ENCODE measurements around the gene CTNNBIP1.
"Not testable (repeated sequence)": the region's sequence is repeated elsewhere in the genome, so short reads cannot be mapped to it uniquely, and the experiment has no call there.

Gene CTNNBIP1, protein sequence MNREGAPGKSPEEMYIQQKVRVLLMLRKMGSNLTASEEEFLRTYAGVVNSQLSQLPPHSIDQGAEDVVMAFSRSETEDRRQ

DNA sequence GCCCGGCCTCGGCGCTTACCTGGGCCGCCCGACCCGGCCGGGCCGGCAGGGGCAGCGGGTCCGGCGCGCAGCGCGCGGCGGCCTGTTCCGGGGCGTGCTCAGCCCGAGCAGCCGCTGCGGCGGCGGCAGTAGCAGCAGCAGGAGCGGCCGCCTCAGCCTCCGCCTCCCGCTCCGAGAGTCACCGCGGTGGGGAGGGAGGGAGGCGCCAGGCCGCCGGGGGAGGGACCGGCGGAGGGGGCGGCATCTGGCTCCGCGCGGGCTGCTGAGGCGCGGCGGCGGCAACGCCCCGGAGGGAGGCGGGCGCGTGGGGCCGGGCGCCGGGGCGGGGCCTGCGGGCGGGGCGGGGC is at the start of gene CTNNBIP1:
Gene CTNNBIP1 (minus strand): TSS at position 194 of the 347 bp plus-strand sequence. CDS start 38,205 bp downstream, outside the sequence.
- H3K4me3 ChIP-seq (ENCODE audit: low read depth, low read length) = peak within 1 kb of the TSS; percentile 77

DNA sequence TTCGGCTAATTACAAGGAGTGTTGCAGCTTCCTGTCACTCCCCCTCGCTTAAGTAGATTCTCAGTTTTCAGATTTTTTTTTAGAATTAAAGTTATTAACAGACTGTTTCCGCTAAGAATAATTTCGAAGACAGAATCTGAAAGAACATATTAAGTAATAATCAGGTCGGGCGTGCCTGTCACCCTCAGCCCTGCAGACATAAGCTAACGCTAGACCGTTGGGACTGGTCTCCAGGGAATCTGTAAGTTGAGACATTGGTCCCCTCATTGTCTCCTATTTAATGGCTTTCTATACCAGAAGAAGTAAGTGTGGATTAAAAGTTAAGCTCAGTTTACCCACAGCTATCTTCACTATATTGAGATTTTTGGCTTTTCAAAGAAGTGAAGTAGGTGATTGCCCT is 47.7 kb upstream of the CTNNBIP1 start:
- H3K4me3 ChIP-seq (ENCODE audit: low read depth, low read length) = no peak overlapping the region

DNA sequence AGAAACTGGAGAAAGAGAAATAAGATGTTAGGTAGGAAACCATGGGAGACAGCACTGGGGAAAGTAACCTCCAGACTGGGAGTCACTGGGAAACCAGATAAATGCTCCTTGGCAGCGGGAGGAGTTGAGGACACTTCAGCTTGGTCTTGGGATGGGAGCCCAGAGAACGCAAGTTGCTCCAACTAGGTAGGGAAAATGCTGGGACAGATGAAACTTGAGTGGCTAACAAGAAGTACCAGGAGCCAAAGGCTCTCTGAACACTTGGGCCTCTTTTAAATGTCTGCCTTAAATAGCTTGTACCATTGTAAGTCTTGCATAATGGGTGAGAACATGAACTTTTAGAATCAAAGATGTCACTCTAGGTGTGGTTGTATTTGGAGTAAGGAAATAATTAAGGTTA is 36.2 kb upstream of the CTNNBIP1 start:
- H3K4me3 ChIP-seq (ENCODE audit: low read depth, low read length) = no peak overlapping the region

DNA sequence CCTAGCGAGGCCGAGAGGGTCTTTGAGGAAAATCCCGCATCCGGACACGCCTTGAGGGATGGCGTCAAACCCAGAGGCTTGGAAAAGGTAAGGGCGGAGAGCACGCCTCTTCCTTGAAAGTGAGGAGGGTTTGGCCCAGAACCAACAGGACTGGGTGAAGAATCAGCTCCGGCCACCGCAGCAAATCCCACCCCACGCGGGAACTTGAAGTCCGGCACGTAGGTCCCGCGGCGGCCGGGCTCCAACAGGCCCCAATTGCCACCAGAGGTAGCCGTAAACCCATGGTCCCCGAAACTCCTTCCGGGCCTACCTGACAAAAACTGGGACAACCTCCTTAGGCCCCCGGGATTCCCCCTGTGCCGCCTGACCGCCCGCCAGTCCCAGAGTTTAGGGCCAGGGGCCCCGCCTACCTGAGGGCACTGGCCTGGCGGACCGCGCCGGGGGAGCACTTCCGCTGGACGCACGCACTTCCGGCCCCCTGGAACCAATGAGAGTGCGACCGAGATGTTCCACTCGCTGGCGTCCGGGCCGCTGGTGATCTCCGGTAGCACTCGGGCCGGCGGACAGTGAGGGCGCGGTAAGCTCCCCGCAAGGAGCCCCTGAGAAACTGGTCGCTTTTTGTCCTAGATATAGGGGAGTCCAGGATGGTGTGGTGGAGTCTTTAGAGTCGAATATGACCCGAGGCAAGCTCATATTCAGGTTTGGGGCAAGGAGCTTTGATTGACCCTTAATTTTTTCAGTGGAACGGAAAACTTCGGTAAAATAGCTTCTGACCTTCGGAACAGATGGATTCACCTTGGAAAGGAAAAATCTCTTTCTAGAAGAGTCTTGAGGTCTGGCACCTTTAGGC is 33.1 kb upstream of the CTNNBIP1 start, which contains the start of the genes LZIC and NMNAT1:
Gene LZIC (minus strand): TSS at position 453 of the 850 bp plus-strand sequence. CDS start 6,772 bp downstream, outside the sequence.
Gene NMNAT1 (plus strand): TSS at position 537 of the 850 bp plus-strand sequence. CDS start 28,599 bp downstream, outside the sequence.
- H3K4me3 ChIP-seq (ENCODE audit: low read depth, low read length) = peak within 1 kb of the TSS; percentile 91

DNA sequence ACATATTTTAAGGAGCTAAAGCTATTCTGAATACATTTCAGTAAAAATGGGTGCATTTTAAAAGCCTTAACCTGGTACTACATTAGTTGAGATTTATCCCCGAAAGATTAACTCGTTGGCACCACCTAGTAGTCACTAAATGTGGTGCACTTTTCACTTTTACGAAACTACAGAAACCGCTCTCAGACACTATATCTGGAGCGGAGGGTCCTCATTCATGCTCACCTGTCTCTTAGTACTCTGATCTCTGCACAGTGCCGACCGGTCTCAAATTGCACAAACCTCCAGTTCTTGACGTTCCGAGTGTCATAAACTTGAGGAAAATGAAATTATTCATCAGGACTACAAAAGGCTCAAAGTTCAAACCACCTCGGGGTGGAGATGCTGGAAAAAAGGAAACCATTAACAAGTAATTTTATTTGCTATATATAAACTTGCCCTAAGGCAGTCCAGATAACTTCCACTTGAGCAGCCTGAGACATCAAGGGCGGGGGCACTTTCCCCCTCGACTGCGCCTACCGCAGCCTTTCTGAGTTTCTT is 32.4 kb upstream of the CTNNBIP1 start:
- peak overlapping the region; percentile 91 for H3K4me3 ChIP-seq (ENCODE audit: low read depth, low read length)

DNA sequence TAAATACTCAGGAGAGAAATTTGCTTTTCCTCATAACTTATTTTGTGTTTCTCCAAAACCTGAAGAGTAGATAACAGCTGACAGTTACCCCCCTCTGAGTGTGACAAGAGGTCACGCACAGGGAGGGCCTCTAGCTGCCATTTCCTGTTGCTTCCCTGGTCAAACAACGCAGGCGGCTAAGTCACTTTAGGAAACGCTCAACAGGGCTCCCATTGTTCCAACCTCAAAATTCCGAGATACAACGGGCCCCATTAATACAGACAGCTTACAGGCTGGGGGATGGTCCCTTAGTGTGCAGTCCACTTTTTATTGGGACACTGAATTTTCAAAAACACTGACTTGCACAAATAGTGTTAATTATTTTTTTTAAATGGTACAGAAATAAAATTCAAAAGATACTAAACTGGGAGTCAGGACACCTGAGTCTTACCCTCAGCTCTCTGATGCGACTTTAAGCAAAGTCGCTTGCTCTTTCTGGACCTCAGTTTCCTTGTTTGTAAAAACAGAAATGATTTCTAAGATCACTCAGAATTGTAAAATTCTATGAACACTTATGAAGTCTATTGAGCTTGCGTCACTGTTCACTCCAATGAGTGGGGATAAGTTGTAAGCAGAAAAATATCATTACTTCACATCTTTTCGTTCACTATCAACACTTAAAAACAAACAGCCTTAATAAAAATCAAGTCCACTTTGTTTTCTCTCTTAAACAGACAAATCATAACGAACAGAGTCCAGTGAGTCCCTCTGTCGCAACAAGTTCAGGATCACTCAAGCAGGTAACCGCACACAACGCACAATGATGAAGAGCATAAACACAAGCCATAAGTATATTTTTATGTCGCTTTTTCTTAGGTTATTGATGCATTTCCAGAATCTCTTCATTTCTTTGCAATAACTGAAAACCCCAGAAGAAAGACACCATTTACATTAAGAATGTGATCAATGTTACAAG is 19.6 kb upstream of the CTNNBIP1 start:
- H3K4me3 ChIP-seq (ENCODE audit: low read depth, low read length) = no peak overlapping the region

DNA sequence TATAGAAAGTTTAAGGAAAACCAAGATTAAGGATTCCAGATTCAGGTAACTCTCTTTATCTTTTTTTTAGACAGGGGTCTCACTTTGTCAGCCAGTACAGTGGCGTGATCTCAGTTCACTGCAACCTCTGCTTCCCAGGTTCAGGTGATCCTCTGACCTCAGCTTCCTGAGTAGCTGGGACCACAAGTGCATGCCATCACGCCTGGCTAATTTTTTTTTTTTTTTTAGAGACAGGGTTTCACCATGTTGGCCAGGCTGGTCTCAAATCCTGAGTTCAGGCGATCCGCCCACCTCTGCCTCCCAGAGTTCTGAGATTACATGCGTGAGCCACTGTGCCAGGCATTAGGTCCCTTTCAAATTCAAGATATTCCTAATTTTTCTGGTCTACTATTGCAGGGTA is 17.2 kb upstream of the CTNNBIP1 start:
- no peak overlapping the region for H3K4me3 ChIP-seq (ENCODE audit: low read depth, low read length)

DNA sequence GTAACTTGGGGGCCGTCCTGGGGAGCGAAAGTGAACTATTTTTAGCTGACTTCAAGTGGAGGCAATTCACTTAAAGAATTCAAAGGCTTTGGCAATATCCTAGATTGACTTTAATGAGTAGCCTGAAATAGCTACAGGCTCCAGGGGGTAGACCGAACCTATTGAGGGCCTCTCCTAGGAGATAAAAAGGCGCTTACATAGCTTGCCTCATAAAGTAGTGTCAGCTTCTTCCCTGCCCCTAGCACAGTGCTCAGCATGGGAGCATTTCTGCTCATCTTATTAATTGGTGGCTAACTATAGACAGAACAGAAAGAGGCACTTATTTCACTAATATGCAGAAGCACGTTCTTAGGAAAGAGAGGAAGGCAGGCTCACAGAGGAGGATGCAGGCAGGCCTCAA is 12.3 kb upstream of the CTNNBIP1 start:
- H3K4me3 ChIP-seq (ENCODE audit: low read depth, low read length) = no peak overlapping the region

DNA sequence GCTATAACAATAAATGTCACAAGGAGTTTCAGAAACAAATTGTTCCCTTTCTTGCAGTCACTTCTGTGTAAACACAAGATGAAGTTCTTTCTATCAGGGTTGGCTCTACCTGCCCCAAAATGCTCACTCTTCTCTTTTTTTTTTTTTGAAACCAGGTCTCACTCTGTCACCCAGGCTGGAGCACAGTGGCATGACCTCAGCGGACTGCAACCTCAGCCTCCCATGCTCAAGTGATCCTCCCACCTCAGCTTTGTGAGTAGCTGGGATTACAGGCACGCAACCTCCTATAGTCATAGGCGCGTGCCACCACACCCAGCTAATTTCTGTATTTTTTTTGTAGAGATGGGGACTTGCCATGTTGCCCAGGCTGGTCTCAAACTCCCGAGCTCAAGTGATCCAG is 10.5 kb upstream of the CTNNBIP1 start:
- H3K4me3 ChIP-seq (ENCODE audit: low read depth, low read length) = no peak overlapping the region

DNA sequence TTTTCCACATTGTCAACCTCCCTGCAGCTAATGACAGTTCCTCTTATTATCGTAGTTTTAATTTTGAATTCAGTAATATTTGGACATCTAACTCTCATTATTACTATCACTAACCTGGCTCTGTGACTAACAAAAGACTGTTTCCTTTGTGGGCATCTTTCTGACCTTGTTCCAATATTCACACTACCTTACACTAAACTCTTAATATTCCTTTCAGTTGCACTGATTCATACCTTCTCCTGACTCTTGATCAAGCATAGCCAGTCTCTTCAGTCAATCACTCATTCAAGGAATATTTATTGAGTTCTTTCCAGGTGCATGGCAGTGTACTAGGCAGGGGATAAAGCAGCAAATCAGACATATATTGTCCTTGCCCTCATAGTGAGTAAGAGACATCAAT is 7.8 kb upstream of the CTNNBIP1 start:
- H3K4me3 ChIP-seq (ENCODE audit: low read depth, low read length) = no peak overlapping the region

DNA sequence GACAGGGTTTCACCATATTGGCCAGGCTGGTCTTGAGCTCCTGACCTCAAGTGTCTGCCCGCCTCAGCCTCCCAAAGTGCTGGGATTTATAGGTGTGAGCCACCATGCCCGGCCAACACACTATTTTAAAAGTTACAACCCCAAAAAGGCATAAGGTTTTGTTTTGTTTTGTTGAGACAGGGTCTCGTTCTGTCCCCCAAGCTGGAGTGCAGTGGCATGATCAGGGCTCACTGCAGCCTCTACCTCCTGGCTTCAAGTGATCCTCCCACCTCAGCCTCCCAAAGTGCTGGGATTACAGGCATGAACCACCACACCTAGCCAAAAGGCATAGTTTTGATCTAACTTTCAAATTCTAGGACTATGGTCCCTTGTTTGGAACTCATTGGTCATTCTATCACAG is 7.4 kb upstream of the CTNNBIP1 start:
- H3K4me3 ChIP-seq (ENCODE audit: low read depth, low read length) = not testable (repeated sequence)

DNA sequence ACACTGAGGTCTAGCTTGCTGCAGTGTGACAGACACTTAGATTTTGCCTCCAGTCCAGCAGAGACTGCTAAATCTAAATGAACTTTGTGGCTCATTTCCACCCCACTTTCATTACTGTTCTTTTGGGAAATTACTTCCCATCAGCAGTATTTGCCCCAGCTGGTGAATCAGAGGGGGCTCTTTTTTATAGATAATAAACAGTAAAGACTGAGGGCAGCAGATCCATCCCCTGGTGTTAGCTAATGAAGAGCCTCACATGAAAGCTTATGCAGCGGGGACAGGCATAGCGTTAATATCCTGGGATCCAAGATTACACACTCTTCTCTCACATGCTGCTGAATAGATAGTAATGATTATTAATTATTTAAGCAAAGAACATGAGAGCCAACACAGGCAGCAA is 6.4 kb upstream of the CTNNBIP1 start:
- no peak overlapping the region for H3K4me3 ChIP-seq (ENCODE audit: low read depth, low read length)

DNA sequence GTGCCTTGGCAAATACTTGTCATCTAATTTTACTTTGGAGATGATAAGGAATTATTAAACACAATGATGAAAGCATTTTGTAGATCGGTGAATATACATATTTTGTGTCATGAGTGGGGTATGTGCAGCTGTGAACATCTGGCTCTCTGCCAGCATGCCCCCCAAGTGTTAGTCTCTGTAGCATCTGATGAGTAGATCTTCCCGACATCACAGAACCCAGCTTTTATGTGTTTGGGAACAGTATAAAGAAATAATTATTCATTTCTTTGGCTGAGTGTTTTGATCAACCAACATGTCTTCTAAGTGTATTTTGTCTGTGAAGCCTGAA is 4.5 kb upstream of the CTNNBIP1 start:
- H3K4me3 ChIP-seq (ENCODE audit: low read depth, low read length) = no peak overlapping the region

DNA sequence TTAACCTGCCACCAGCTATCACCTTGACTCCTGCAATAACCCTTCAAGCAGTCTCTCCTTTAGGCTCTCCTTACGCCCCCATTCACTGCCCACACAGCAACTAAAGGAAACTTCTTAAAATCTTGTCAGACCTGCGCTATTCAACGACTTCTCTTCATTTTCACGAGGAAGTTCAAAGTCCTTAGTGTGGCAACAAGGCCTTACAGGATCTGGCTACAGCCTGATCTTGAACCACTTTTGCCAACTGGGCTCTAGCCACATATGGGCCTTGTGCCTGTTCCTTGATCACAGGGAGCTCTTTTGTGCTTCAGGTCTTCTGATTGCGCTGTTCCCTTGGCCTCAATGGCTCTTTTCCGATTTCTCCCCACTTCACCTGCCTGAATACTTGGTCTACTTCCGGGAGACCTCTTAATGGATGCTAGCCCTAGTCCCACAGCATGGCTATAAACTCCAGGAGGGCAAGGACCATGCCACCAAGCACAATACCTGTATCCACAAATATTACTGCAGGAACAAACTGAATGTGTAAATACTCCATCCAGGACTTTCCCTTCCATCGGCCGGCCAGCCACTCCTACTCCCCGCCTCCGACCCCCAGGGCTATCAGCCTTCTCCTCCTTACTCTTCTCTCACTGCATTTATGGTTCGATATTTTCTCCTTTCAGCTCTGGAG is 2.3 kb upstream of the CTNNBIP1 start:
- H3K4me3 ChIP-seq (ENCODE audit: low read depth, low read length) = no peak overlapping the region

DNA sequence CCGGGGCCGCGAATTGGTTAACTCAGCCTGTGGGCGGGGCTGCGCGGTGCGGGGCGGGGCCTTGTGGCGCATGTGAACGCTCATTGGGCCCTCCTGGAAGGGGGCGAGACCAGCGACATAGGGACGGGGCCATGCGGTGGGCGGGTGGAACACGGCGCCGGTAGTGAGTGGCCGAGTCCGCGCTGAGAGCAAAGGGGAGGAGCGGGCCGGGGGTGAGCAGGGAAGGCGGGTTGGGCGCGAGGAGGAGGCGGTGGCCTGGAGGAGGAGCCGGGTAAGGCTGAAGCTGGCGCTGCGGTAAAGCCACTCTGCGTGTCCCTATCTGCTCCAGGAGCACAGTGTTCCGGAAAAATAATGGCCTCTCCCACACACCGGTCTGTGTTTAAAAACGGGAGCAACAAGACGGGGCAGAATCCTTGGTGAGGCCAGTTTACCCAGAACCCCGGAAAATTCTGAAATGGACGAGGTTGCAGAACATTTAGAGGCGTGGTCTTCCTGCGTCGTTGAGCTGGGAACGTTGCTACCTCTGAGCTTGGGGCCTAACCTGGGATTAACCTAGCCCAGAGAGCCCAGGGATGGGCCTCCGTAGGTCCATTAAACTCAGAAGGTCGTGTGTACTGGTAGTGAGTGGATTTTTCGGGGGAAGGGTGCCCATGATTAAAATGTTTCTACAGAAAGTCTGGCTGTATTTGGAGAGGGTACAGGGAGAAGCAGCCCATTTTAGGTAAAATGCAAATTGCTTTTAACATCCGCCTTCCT is 532 bp upstream of the CTNNBIP1 start:
- H3K4me3 ChIP-seq (ENCODE audit: low read depth, low read length) = peak overlapping the region; percentile 76

DNA sequence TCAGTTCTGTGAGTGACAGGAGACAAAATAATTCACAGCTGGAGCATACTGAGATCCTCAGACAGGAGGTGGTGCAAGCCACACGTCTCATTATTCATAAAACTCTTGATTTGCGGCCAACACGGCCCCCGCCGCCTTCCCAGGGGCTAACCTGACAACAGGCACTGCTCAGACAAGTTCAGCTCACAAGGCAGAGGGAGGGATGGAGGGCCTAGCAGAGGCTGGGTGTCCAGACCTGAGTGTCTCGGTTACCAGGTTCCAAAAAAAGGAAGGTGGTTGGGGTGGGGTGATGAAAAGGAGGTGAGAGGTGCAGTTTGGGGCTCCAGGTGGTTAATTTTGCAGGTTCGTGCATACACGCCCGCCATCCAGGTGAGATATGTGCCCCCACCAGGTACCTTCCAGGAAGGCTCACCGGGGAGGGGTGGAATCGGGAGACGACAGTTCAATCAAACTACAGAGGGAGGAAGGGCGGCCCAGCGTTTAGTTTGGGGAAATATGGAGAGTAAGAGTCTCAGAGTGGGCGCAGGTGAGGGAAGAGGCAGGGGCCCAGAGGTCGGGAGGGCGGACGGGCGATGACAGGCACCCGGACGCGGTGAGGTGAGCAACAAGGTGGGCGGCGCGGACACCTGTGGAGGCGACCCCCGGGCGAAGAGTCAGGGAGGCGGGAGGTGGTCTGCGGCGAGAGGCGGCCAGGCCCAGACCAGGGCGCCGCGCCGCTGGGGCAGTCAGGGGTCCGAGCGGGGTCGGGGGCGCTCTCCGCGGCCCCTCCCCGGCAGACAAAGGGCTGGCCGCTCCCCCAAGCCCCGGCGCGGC is 629 bp downstream of the CTNNBIP1 start:
- peak overlapping the region; percentile 77 for H3K4me3 ChIP-seq (ENCODE audit: low read depth, low read length)

DNA sequence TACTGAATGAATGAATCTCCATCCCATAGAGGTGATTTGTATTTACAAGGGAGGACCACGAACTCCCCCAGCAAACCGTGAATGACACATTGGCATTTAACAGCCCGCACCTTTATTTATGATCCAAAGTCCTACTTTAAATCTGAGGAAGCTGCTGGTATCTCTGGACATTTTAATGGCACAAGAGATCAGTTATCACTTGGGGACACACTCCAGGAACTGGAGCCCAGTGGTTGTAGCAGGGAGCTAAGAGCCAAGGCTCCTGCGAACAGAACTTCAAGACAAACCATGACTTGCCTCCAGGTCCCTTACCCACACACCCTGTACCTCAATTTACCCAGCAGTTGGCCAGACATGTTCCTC is 1.2 kb downstream of the CTNNBIP1 start:
- peak overlapping the region; percentile 77 for H3K4me3 ChIP-seq (ENCODE audit: low read depth, low read length)

DNA sequence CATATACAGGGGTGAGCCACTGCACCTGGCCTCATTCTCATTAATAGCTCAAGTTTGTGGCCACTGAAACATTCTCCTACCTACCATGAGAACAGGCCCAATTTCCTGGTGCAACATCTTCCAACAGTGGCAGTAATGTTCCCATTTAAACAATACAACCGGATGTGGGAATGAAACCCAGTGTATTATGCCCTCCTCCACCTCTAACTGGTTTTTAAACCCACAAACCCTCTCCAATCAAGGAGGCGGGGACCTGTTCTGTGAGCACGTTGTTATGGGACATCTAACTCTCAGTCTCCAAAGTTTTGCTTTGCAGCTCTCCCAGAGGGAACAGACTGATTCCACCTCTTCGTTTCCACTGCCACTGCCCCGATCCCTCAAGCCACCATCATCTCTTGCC is 2.6 kb downstream of the CTNNBIP1 start:
- no peak overlapping the region for H3K4me3 ChIP-seq (ENCODE audit: low read depth, low read length)

DNA sequence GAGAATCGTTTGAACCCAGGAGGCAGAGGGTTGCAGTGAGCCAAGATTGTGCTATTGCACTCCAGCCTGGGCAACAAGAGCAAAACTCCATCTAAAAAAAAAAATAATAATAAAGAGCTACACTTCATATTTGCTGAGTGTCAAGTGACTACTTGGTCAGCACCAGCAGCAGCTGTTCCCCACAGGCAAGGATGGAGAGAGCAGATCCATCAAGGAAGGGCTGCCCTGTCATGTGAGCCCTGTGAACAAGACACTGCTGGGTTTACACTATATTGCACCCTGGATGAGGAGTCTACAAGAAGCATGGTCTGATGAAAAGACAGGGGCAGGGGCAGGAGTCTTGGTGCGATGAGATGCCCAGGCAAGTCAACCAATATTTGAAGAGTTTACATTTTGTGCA is 3.6 kb downstream of the CTNNBIP1 start:
- no peak overlapping the region for H3K4me3 ChIP-seq (ENCODE audit: low read depth, low read length)

Data from iPS-11a (cell line).